Activated CD8-positive, alpha-beta memory T cell treated with anti-CD3 and anti-CD28 coated beads, Interleukin-2, amount 10 ng/mL, durations not matched to agents 7 days and 5 days (primary cell): ENCODE measurements around the gene CDKL4. TPM values are rescaled to one million over a fixed set of nuclear protein-coding genes. Genes with fewer than 3 reads are reported as not detected.

Source experiments
- ATAC-seq: fragments of 150-1000 bp; cut with Tn5 transposase; one replicate; pipeline ENCODE4 v1.10.0; 2021; ENCODE audit warnings: moderate library complexity
- CTCF ChIA-PET: fragments of 350-600 bp; sonication (Branson Sonifier 250); formaldehyde crosslinking; loops from one replicate; lab custom pipeline; 2021; ENCODE audit warnings: antibody characterized with exemption; lab: Charles Lee
- DNase-seq: peaks from one replicate; pipeline ENCODE4 v3.0.0-alpha.2; 2020
- H3K27ac Mint-ChIP-seq: one replicate; pipeline ENCODE4 v1.8.0; 2021; ENCODE audit warnings: mild to moderate bottlenecking, mixed read lengths
- H3K27me3 Mint-ChIP-seq: one replicate; pipeline ENCODE4 v1.8.0; 2021; ENCODE audit warnings: mixed read lengths
- H3K36me3 Mint-ChIP-seq: one replicate; pipeline ENCODE4 v1.8.0; 2021; ENCODE audit warnings: mild to moderate bottlenecking, mixed read lengths
- H3K4me1 Mint-ChIP-seq: one replicate; pipeline ENCODE4 v1.8.0; 2021; ENCODE audit warnings: mixed read lengths
- H3K4me3 Mint-ChIP-seq: one replicate; pipeline ENCODE4 v1.8.0; 2021; ENCODE audit warnings: mild to moderate bottlenecking, moderate library complexity, mixed read lengths
- H3K9me3 Mint-ChIP-seq: one replicate; pipeline ENCODE4 v1.8.0; 2022; ENCODE audit warnings: low read depth, mixed read lengths
- total RNA-seq, 2 experiments: library from RNA; stranded (reverse); gene quantifications; one replicate each; pipeline ENCODE4 v1.2.3, GENCODE V29; 2021

CDKL4 gene
- total RNA-seq, 2 experiments from 2014 or later, result 0.32 to 1.1 TPM

- H3K4me1 Mint-ChIP-seq, result peaks cover 61% of the 10 kb centered on the region
- peak overlapping the region; percentile 87 for H3K27ac Mint-ChIP-seq
- H3K9me3 Mint-ChIP-seq, result no peaks in the 10 kb centered on the region
- H3K27me3 Mint-ChIP-seq, result peaks cover 2% of the 10 kb centered on the region
- peaks cover 8% of the 10 kb centered on the region for H3K36me3 Mint-ChIP-seq
- H3K4me3 Mint-ChIP-seq, result peak overlapping the region; percentile 34
- ATAC-seq, result peak; percentile 24
- CTCF ChIA-PET, result interaction anchor here (0.7 to 8.6 kb wide), 9 partner anchors 8 to 98 kb away, joined by 3 to 121 read pairs (median 4); partner anchors contain the start of gene SOS1
- peak; percentile 89 for DNase-seq
Measured at GRCh38 chr2:39128919-39129391, 114.8 kb downstream of the CDKL4 start.

GRCh38 chr2:39127973-39128372 lies 115.8 kb downstream of the CDKL4 start:
- Mint-ChIP-seq H3K4me3 (peak overlapping the region; percentile 41), H3K27ac (peak overlapping the region; percentile 83), H3K27me3 (peaks cover 2% of the 10 kb centered on the region), H3K9me3 (no peaks in the 10 kb centered on the region), H3K36me3 (peaks cover 10% of the 10 kb centered on the region), H3K4me1 (peaks cover 61% of the 10 kb centered on the region)
- DNase-seq, result peak; percentile 91
- peak; percentile 43 for ATAC-seq
- CTCF ChIA-PET, result interaction anchor here (0.6 to 8.6 kb wide), 12 partner anchors 9 to 393 kb away, joined by 3 to 121 read pairs (median 3); no protein-coding TSS in a partner anchor

Other genes with a start within 250 kb of the CDKL4 start
- gene SOS1, start 122.9 kb downstream of the CDKL4 start, total RNA-seq, result 100 to 1,000 TPM; 134 to 186 TPM
- gene MAP4K3, start 193.3 kb upstream of the CDKL4 start, total RNA-seq, result 10 to 100 TPM; 10.9 to 13.1 TPM